ENCODE results near the gene PRDM1.

Gene PRDM1

GRCh38 chr6:106126482-106126881, 40.3 kb downstream of the PRDM1 start:
- H3K36me3 ChIP-seq (ENCODE audit: control insufficient read depth, insufficient read depth, low read length): no peaks in the 10 kb centered on the region
- no peak overlapping the region for H3K4me3 ChIP-seq (ENCODE audit: low read depth, low read length)
- H3K9me3 ChIP-seq (ENCODE audit: control insufficient read depth, insufficient read depth, low read length): no peaks in the 10 kb centered on the region
- H3K9ac ChIP-seq (ENCODE audit: low read depth, low read length): no peak overlapping the region
- no peaks in the 10 kb centered on the region for H3K4me1 ChIP-seq (ENCODE audit: control insufficient read depth, insufficient read depth, low read length)
- H3K27me3 ChIP-seq (ENCODE audit: control insufficient read depth, insufficient read depth, low read length): no peaks in the 10 kb centered on the region
- H3K27ac ChIP-seq (ENCODE audit: low read depth, low read length): no peak overlapping the region

GRCh38 chr6:106128981-106129781, 43.0 kb downstream of the PRDM1 start:
- no peak overlapping the region for H3K27ac ChIP-seq (ENCODE audit: low read depth, low read length)
- no peaks in the 10 kb centered on the region for H3K4me1 ChIP-seq (ENCODE audit: control insufficient read depth, insufficient read depth, low read length)
- no peaks in the 10 kb centered on the region for H3K36me3 ChIP-seq (ENCODE audit: control insufficient read depth, insufficient read depth, low read length)
- no peak overlapping the region for H3K9ac ChIP-seq (ENCODE audit: low read depth, low read length)
- no peak overlapping the region for H3K4me3 ChIP-seq (ENCODE audit: low read depth, low read length)
- H3K9me3 ChIP-seq (ENCODE audit: control insufficient read depth, insufficient read depth, low read length): no peaks in the 10 kb centered on the region
- no peaks in the 10 kb centered on the region for H3K27me3 ChIP-seq (ENCODE audit: control insufficient read depth, insufficient read depth, low read length)

DNA sequence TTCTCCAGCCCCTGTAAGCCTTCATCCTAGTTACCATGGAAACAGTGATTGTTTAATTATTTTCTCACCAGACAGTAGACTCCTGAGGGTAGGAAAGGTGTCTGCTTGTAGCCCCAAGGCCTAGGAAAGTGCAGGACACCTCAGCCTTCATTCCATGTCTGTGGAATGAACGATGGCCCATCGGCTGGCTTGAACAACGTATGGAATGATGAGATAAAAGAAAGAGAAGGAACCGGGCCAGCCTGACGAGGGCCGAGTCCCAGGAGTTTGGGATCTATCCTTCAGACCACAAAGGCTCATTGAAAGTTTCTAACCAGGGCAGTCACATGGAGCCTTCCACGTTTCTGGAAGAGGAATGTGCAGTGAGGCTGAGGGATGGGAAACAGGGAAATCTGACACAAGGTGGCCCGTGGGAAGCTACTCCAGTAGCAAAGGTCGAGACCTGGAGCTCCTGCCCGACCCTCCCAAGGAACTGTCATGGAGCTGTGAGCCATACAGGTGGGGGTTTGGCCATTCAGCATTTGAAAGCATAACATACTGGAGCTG, 46.1 kb downstream of the PRDM1 start:
- Histone ChIP-seq H3K9ac (ENCODE audit: low read depth, low read length) (no peak overlapping the region), H3K27ac (ENCODE audit: low read depth, low read length) (no peak overlapping the region), H3K4me1 (ENCODE audit: control insufficient read depth, insufficient read depth, low read length) (no peaks in the 10 kb centered on the region), H3K9me3 (ENCODE audit: control insufficient read depth, insufficient read depth, low read length) (no peaks in the 10 kb centered on the region), H3K36me3 (ENCODE audit: control insufficient read depth, insufficient read depth, low read length) (no peaks in the 10 kb centered on the region), H3K27me3 (ENCODE audit: control insufficient read depth, insufficient read depth, low read length) (no peaks in the 10 kb centered on the region), H3K4me3 (ENCODE audit: low read depth, low read length) (no peak overlapping the region)

GRCh38 chr6:106133040-106133439, 46.9 kb downstream of the PRDM1 start:
- Histone ChIP-seq H3K9ac (ENCODE audit: low read depth, low read length) (no peak overlapping the region), H3K27me3 (ENCODE audit: control insufficient read depth, insufficient read depth, low read length) (no peaks in the 10 kb centered on the region), H3K27ac (ENCODE audit: low read depth, low read length) (no peak overlapping the region), H3K36me3 (ENCODE audit: control insufficient read depth, insufficient read depth, low read length) (no peaks in the 10 kb centered on the region), H3K9me3 (ENCODE audit: control insufficient read depth, insufficient read depth, low read length) (no peaks in the 10 kb centered on the region), H3K4me3 (ENCODE audit: low read depth, low read length) (no peak overlapping the region), H3K4me1 (ENCODE audit: control insufficient read depth, insufficient read depth, low read length) (no peaks in the 10 kb centered on the region)

GRCh38 chr6:106134087-106134770, 48.1 kb downstream of the PRDM1 start:
- Histone ChIP-seq H3K9me3 (ENCODE audit: control insufficient read depth, insufficient read depth, low read length) (no peaks in the 10 kb centered on the region), H3K4me1 (ENCODE audit: control insufficient read depth, insufficient read depth, low read length) (no peaks in the 10 kb centered on the region), H3K9ac (ENCODE audit: low read depth, low read length) (no peak overlapping the region), H3K36me3 (ENCODE audit: control insufficient read depth, insufficient read depth, low read length) (no peaks in the 10 kb centered on the region), H3K27me3 (ENCODE audit: control insufficient read depth, insufficient read depth, low read length) (no peaks in the 10 kb centered on the region), H3K27ac (ENCODE audit: low read depth, low read length) (no peak overlapping the region), H3K4me3 (ENCODE audit: low read depth, low read length) (no peak overlapping the region)

DNA sequence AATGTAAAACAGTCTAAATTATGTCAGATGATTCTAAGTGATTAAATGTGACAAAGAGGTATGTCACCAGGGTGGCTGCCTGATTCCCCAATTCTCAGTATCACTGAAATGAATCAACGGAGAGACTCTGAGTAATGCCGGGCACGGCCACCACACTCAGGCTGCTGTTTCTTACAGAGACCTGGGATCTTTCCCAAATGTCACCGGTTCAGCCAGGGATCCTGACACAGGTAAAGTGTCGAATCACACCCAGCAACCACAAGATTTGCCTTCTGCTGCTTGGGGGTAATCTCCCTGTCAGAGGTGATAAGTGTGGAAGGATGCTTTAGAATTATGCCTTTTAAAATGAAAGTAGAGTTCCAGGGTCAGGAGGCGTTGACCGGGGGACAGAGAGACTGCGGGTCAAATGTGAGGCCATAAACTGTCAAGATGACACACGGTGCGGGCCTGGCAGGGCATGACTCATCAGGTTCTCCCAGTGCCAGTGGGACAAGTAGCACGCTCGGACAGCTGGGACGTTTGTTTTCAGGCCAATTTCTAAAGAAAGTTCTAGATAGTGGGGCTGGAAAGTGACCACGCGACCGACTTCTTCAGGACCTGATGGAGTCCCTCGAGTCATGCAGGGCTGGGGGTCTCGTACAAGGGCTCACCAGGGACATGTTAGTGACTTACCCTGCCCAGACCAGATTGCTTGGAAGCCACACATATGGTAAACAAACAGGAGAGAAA, 48.9 kb downstream of the PRDM1 start:
- no peak overlapping the region for H3K4me3 ChIP-seq (ENCODE audit: low read depth, low read length)
- no peak overlapping the region for H3K9ac ChIP-seq (ENCODE audit: low read depth, low read length)
- H3K4me1 ChIP-seq (ENCODE audit: control insufficient read depth, insufficient read depth, low read length): no peaks in the 10 kb centered on the region
- no peak overlapping the region for H3K27ac ChIP-seq (ENCODE audit: low read depth, low read length)
- no peaks in the 10 kb centered on the region for H3K36me3 ChIP-seq (ENCODE audit: control insufficient read depth, insufficient read depth, low read length)
- no peaks in the 10 kb centered on the region for H3K9me3 ChIP-seq (ENCODE audit: control insufficient read depth, insufficient read depth, low read length)
- H3K27me3 ChIP-seq (ENCODE audit: control insufficient read depth, insufficient read depth, low read length): no peaks in the 10 kb centered on the region

DNA sequence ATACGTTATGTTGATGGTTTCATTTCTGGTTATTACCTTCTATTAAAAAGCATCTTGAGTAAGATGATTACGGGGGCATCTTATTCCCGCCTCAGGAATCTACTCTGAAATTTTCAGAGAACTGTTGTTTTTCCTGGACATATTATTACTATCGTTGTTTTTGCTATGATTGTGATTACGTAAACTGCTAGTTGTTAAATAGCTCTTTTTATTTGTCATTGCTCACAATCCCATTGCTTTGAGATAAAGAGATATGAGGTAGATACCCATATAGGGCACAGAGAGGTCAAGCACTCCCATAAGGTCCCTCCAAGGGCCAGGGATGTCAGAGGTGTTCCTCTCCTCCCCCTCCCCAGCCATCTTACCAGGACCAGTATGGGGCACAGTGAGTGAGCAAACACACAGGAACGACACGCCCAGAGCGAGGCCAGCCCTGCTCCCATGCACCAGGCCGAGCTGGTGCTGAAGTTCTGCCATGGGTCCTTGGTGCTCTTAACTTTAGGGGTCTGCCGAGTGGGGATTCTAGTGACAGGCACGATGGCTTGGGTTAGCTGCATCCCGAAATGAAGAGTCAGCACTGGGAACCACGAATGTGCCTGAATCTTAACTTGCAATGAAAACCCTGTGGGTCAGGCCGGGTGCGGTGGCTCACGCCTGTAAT, 49.9 kb downstream of the PRDM1 start:
- Histone ChIP-seq H3K4me1 (ENCODE audit: control insufficient read depth, insufficient read depth, low read length) (no peaks in the 10 kb centered on the region), H3K4me3 (ENCODE audit: low read depth, low read length) (no peak overlapping the region), H3K36me3 (ENCODE audit: control insufficient read depth, insufficient read depth, low read length) (no peaks in the 10 kb centered on the region), H3K9ac (ENCODE audit: low read depth, low read length) (no peak overlapping the region), H3K27ac (ENCODE audit: low read depth, low read length) (no peak overlapping the region), H3K27me3 (ENCODE audit: control insufficient read depth, insufficient read depth, low read length) (no peaks in the 10 kb centered on the region), H3K9me3 (ENCODE audit: control insufficient read depth, insufficient read depth, low read length) (no peaks in the 10 kb centered on the region)

DNA sequence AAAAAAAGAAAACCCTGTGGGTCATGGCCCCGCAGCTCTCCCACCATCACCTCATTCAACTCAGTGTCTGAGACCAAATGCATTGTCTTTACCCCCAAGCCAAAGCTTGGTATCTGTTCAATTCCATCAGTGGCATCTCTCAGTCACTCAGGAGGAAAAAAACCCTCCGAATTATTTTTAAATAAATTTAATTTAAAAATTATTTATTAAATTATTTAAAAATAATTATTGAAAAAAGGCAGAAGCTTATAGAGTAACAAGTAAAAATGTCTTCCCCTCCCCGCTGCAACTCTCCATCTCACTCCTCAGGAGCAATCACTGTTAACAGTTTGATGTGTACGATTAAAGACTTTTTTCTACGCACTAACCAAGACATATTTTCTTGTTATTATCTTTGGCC, 50.7 kb downstream of the PRDM1 start:
- Histone ChIP-seq H3K4me1 (ENCODE audit: control insufficient read depth, insufficient read depth, low read length) (no peaks in the 10 kb centered on the region), H3K27ac (ENCODE audit: low read depth, low read length) (no peak overlapping the region), H3K27me3 (ENCODE audit: control insufficient read depth, insufficient read depth, low read length) (no peaks in the 10 kb centered on the region), H3K36me3 (ENCODE audit: control insufficient read depth, insufficient read depth, low read length) (no peaks in the 10 kb centered on the region), H3K9ac (ENCODE audit: low read depth, low read length) (no peak overlapping the region), H3K9me3 (ENCODE audit: control insufficient read depth, insufficient read depth, low read length) (no peaks in the 10 kb centered on the region), H3K4me3 (ENCODE audit: low read depth, low read length) (no peak overlapping the region)

- Histone ChIP-seq H3K4me1 (ENCODE audit: control insufficient read depth, insufficient read depth, low read length) (no peaks in the 10 kb centered on the region), H3K36me3 (ENCODE audit: control insufficient read depth, insufficient read depth, low read length) (no peaks in the 10 kb centered on the region), H3K9me3 (ENCODE audit: control insufficient read depth, insufficient read depth, low read length) (no peaks in the 10 kb centered on the region), H3K27ac (ENCODE audit: low read depth, low read length) (no peak overlapping the region), H3K27me3 (ENCODE audit: control insufficient read depth, insufficient read depth, low read length) (no peaks in the 10 kb centered on the region), H3K9ac (ENCODE audit: low read depth, low read length) (no peak overlapping the region), H3K4me3 (ENCODE audit: low read depth, low read length) (no peak overlapping the region)
Measured at GRCh38 chr6:106138151-106138550, 52.0 kb downstream of the PRDM1 start.

GRCh38 chr6:106141441-106142237, 55.5 kb downstream of the PRDM1 start:
- Histone ChIP-seq H3K4me3 (ENCODE audit: low read depth, low read length) (no peak overlapping the region), H3K36me3 (ENCODE audit: control insufficient read depth, insufficient read depth, low read length) (no peaks in the 10 kb centered on the region), H3K27me3 (ENCODE audit: control insufficient read depth, insufficient read depth, low read length) (no peaks in the 10 kb centered on the region), H3K4me1 (ENCODE audit: control insufficient read depth, insufficient read depth, low read length) (peaks cover 10% of the 10 kb centered on the region), H3K9ac (ENCODE audit: low read depth, low read length) (no peak overlapping the region), H3K9me3 (ENCODE audit: control insufficient read depth, insufficient read depth, low read length) (no peaks in the 10 kb centered on the region), H3K27ac (ENCODE audit: low read depth, low read length) (no peak overlapping the region)
